Testis (tissue), 2 donors: ENCODE results near the gene FOXO1.

Source experiments
- CTCF ChIP-seq, 3 experiments: fragments of 450-650 bp in 2 of 3; fragments of 200-600 bp in 1 of 3; sonication (generic) in 1 of 3; IDR thresholded peaks; one replicate each; pipeline ENCODE4 v1.5.1; 2016 to 2019; ENCODE audit warnings: antibody characterized with exemption in 3 of 3, mild to moderate bottlenecking in 2 of 3, moderate library complexity in 1 of 3
- POLR2A ChIP-seq: fragments of 450-650 bp; IDR thresholded peaks from one replicate; pipeline ENCODE4 v1.6.1; 2017; ENCODE audit warnings: antibody characterized with exemption, mild to moderate bottlenecking, moderate library complexity

- TF ChIP-seq CTCF (IDR thresholded peaks at IDR 0.05) (no peak), POLR2A (no peak)
Observed at GRCh38 chr13:40609972-40610726, 56.3 kb downstream of the FOXO1 start.
